MM.1S (cell line): ENCODE results near the gene NCAM2.

Source experiments
- EZH2 ChIP-seq: fragments of 300-600 bp; sonication (generic); optimal IDR thresholded peaks from 2 replicates; pipeline ENCODE3; 2017; ENCODE audit warnings: low read depth, mild to moderate bottlenecking, antibody characterized with exemption, low read length, mixed read lengths
- TF ChIP-seq, protein P1 (sequence below): fragments of 300-600 bp; sonication (generic); IDR thresholded peaks from 2 replicates; pipeline ENCODE4 v1.5.1; 2016; ENCODE audit warnings: antibody characterized with exemption, low read length, mixed read lengths

DNA sequence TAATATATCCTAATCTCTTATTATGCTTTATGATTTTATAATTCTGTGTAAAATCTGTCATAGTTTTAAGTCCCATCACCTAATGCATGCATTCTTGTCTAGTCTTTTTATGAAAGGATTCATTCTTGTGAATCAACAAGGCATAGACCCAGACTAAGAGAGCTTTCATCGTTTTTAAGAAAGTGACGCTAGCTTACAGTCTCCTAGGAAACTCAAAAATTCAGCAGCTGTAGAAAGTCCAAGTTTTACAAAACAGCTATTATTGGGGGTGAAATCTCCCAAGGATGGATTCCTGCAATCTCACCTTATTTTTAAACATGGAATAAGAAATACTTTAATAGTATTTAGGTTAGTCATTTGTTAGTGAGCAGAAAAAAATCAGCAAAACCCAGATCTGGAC lies 104.7 kb downstream of the NCAM2 start:
- no peak for TF ChIP-seq EZH2
- TF ChIP-seq, protein P1, sequence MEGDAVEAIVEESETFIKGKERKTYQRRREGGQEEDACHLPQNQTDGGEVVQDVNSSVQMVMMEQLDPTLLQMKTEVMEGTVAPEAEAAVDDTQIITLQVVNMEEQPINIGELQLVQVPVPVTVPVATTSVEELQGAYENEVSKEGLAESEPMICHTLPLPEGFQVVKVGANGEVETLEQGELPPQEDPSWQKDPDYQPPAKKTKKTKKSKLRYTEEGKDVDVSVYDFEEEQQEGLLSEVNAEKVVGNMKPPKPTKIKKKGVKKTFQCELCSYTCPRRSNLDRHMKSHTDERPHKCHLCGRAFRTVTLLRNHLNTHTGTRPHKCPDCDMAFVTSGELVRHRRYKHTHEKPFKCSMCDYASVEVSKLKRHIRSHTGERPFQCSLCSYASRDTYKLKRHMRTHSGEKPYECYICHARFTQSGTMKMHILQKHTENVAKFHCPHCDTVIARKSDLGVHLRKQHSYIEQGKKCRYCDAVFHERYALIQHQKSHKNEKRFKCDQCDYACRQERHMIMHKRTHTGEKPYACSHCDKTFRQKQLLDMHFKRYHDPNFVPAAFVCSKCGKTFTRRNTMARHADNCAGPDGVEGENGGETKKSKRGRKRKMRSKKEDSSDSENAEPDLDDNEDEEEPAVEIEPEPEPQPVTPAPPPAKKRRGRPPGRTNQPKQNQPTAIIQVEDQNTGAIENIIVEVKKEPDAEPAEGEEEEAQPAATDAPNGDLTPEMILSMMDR = no peak
